HG03095 (cell line): Measurements from ENCODE around the gene CT47C1.

Experiments used
- ATAC-seq: cut with Tn5 transposase; IDR thresholded peaks from one replicate; pipeline ENCODE4 v1.9.1; 2021; ENCODE audit warnings: moderate library complexity; ENCODE audit not compliant: unreplicated experiment

CT47C1 gene

GRCh38 chrX:119073200-119073905, 560 bp downstream of the CT47C1 start:
- ATAC-seq, result no peak

GRCh38 chrX:119073911-119074310, 1.1 kb downstream of the CT47C1 start:
- no peak for ATAC-seq

- no peak for ATAC-seq
Measured at GRCh38 chrX:119075270-119076025, 2.7 kb downstream of the CT47C1 start.

GRCh38 chrX:119082278-119082677, 9.5 kb downstream of the CT47C1 start:
- ATAC-seq, result no peak

- no peak for ATAC-seq
Measured at GRCh38 chrX:119084766-119085165, 12.0 kb downstream of the CT47C1 start.

GRCh38 chrX:119087121-119087520, 14.3 kb downstream of the CT47C1 start:
- ATAC-seq, result no peak

GRCh38 chrX:119089619-119090018, 16.8 kb downstream of the CT47C1 start:
- no peak for ATAC-seq

- ATAC-seq, result no peak
Measured at GRCh38 chrX:119090627-119091026, 17.8 kb downstream of the CT47C1 start.

GRCh38 chrX:119093991-119094735, 21.4 kb downstream of the CT47C1 start:
- ATAC-seq, result no peak

- no peak for ATAC-seq
Measured at GRCh38 chrX:119094819-119095218, 22.0 kb downstream of the CT47C1 start.

GRCh38 chrX:119095936-119096335, 23.1 kb downstream of the CT47C1 start:
- no peak for ATAC-seq

GRCh38 chrX:119101168-119101567, 28.4 kb downstream of the CT47C1 start:
- ATAC-seq, result no peak

GRCh38 chrX:119105826-119106225, 33.0 kb downstream of the CT47C1 start:
- no peak for ATAC-seq

GRCh38 chrX:119107206-119107605, 34.4 kb downstream of the CT47C1 start:
- no peak for ATAC-seq

GRCh38 chrX:119118780-119119395, 46.1 kb downstream of the CT47C1 start:
- ATAC-seq, result peak; percentile 94

GRCh38 chrX:119121341-119121740, 48.5 kb downstream of the CT47C1 start:
- ATAC-seq, result no peak
